GM12875 (cell line): ENCODE results near the gene COLEC12.

Source experiments
- H3K4me3 ChIP-seq: one replicate; pipeline ENCODE4 v1.5.1; 2011; ENCODE audit warnings: low read depth, low read length, control low read depth
- TF ChIP-seq, protein P1 (sequence below): IDR thresholded peaks from 2 replicates; pipeline ENCODE4 v1.5.1; 2011; ENCODE audit warnings: low read depth, mild to moderate bottlenecking, control low read depth, inconsistent platforms, low read length, moderate library complexity, borderline replicate concordance; ENCODE audit not compliant: insufficient read depth

COLEC12 gene

DNA sequence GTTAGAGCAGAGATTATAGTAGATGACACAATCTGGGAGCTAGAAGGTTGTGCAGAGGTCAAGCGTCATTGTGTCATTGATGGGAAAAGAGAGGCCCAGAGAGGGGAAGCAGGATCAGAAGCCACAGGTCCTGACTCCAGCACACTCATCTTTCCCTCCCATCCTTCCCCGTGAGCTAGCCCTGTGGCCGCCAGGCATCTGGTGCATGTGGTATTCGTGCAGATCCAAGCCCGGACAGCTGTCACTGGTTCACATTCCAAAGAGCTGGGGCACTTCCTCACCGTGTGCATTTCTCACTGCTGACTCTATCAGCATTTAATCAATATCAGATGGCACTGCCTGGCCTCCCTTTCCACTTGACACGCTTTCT, 138.6 kb downstream of the COLEC12 start:
- TF ChIP-seq, protein P1, sequence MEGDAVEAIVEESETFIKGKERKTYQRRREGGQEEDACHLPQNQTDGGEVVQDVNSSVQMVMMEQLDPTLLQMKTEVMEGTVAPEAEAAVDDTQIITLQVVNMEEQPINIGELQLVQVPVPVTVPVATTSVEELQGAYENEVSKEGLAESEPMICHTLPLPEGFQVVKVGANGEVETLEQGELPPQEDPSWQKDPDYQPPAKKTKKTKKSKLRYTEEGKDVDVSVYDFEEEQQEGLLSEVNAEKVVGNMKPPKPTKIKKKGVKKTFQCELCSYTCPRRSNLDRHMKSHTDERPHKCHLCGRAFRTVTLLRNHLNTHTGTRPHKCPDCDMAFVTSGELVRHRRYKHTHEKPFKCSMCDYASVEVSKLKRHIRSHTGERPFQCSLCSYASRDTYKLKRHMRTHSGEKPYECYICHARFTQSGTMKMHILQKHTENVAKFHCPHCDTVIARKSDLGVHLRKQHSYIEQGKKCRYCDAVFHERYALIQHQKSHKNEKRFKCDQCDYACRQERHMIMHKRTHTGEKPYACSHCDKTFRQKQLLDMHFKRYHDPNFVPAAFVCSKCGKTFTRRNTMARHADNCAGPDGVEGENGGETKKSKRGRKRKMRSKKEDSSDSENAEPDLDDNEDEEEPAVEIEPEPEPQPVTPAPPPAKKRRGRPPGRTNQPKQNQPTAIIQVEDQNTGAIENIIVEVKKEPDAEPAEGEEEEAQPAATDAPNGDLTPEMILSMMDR, result no peak
- H3K4me3 ChIP-seq, result no peak overlapping the region

DNA sequence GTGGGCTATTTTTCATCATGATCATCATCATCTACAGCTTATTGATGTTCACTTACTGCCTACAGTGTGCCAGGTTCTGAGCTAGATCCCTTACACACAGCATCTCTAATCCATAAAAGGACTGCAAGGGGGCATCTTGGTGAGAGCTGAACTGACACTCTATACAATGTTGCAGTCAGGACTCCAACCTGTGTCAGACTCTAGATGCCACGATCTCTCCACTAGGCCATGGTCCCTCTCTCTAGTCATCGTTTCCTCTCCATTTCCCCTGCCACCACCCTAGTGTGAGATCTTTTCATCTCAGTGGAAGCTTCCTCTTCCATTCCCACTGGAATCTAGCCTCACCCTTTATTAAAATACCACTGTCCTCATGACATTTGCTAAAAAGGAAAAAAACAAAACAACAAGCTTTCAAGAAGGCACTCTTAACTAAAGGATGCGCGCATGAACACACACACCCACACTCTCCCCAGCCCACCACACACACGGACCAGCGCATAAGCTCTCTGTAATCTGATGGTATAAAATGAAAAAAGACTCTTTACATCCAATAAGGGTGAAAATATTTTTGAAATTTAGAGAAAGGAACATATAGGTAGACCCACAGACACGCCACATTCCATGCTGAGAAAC, 139.3 kb downstream of the COLEC12 start:
- TF ChIP-seq, protein P1, result no peak
- H3K4me3 ChIP-seq, result no peak overlapping the region

DNA sequence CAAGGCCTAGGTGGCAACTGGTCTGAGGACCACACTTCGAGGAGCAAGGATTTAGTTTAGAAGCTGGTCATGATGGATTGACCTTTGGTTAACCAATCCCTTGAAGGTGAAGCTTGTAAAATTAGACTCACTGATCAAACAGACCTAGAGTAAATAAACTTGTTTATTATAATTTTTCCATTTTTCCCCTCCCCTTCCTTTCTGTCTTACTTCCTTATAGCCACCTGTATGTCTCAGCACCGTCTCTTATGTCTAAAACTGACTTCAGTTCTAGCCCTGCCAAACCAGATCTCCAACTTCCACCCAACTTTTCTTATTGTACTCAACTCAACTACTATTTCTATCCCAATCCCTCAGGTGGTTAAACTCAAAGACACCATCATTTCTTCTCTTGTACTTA, 139.8 kb downstream of the COLEC12 start:
- TF ChIP-seq, protein P1, result no peak

DNA sequence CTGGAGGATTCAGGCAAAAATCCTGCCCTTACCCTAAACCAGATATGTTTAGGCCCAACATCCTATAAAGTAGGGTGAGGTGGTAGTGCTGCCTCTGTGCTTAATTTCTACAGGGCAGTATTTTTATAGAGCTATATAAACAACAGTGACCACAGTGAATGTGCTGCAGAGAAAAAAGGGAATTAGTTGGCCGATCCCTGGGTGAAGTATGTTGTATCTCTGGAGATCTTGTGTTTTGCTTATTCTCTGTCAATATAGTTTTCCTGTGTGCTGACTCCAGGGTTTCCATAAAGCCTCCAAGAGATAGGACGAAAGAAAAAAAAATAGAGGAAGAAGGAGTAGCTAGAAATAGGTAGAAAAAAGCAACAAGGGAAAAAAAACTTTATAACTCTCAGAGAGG, 143.7 kb downstream of the COLEC12 start:
- TF ChIP-seq, protein P1, result no peak
- H3K4me3 ChIP-seq, result no peak overlapping the region

More for the DNA sequence above, 139.8 kb downstream of the COLEC12 start:
- no peak overlapping the region for H3K4me3 ChIP-seq

DNA sequence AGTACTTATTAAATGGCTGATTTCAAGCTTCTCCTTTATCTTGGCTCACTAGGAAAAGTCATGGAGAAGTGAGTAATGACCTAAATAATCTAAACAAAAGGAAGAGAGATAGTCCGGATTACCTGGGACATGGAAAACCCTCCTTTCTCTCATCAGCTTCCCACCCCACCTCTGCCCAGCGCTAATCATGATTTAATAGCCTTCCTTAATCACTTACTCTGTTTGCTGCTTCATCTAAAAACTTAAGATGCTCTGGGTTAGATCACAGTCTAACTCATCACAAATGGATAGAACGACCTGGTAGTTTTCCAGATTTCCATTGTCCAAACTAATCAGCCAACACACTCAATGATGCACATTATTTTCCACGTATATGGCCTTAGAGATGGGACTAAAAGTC, 144.8 kb downstream of the COLEC12 start:
- TF ChIP-seq, protein P1, result no peak
- no peak overlapping the region for H3K4me3 ChIP-seq

DNA sequence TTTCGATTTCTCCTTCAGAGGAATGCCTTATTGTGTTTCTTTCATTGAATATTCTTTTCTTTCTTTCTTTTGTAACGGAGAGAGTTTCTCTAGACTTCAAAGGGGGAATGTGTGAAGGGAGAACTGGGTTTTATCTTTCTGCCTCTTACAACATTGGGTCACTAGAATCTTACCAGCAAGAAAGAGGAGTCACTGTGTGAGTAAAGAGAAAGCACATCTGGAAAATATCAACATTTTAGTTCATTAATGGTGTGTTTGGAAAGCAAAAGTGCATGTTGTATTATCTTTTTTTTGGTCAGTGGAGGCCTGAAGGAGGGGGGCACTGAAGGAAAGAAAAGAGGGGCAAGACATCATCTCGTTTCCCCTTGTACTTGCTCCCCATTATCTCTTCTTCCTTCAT, 146.0 kb downstream of the COLEC12 start:
- no peak overlapping the region for H3K4me3 ChIP-seq
- TF ChIP-seq, protein P1, result no peak

DNA sequence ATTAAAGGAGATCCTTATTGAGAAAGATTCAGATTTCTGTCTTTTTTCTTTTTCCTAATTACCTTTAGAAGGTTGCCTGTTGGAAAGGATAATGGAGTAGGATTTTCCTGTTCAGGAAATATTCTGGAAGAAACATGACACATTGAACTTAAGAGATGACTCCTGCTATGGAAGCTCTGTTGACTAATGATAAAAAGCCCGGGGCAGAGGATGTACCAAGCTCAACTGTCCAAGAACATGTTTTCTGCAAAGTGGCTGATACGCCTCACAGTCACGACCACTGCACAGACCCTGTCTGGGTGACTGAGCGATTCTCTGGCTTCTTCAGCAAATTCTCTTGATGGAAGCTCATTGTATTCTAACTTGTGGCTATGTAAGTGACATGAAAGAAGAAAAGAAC, 146.5 kb downstream of the COLEC12 start:
- no peak overlapping the region for H3K4me3 ChIP-seq
- TF ChIP-seq, protein P1, result no peak
